ENCODE measurements around the gene DAAM1.

DAAM1 gene

DNA sequence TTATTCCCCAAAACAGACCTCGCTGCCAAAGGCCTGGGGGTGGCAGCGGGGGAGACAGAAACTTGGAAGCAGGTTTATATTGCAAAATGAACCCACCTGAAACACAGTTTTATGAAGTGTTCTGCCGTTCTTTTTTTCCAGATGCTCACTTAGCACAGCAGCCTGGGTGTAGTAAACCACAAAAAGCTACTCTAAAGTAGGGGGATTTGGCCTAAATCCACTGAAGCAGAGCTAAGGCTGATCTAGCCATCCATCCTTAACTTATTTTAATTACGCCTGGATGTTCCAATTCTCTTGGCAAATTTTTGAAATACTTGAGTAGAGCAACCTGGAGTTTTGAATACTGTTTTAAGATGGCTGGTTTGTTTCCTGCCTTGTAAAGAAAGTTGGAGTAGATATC, 155.5 kb downstream of the DAAM1 start:
- DNase-seq, result no peak

DNA sequence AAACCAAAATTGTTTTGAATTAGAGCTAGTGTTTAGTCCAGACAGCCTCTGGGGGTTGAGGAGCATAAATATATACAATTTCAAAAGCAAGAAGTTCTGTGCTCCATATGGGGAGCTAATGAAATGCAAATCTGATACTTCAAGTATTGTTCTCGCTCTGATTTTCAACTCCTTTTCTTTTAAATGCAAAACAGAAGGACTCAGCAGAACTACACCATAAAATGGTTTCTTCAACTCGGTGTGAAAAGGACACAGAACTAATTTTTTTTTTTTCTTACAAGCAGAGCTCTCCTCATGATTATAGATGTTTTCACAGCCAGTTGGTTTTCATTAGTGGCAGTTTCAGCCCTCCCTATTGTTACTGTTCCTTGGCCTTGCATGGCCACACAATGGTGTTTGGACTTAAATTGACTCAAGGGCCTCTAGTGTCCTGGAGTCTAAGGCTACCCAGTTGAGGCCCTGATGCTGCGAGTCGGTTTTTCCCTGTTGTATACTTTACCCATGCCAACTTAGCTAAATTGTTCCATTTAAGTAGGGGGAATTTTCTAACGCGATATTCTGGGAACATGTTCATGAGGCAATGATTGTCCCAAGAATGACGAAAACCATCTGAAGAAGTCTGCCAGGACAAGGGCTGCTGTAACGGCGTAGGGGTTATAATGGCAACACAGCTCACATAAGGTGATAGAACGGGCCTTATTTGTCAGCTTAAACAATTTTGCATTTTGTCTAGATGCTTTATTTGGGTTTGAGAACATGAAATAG, 156.4 kb downstream of the DAAM1 start:
- DNase-seq, result no peak

DNA sequence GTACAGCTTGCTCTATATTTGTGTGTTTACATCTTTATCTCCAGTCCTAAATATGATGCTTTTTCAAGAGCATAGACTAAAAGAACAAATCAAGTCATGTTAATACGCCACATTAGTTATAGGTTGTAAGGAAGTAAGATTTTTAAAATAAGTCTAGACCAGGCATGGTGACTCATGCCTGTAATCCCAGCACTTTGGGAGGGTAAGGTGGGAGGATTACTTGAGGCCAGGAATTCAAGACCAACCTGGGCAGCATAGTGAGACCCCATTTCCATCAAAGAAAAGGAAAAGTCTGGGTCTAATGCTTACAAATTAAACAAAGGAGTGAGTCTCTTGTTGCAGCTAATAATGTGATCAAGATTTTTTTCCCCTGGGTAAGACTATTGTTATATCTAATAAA, 157.9 kb downstream of the DAAM1 start:
- no peak for DNase-seq

DNA sequence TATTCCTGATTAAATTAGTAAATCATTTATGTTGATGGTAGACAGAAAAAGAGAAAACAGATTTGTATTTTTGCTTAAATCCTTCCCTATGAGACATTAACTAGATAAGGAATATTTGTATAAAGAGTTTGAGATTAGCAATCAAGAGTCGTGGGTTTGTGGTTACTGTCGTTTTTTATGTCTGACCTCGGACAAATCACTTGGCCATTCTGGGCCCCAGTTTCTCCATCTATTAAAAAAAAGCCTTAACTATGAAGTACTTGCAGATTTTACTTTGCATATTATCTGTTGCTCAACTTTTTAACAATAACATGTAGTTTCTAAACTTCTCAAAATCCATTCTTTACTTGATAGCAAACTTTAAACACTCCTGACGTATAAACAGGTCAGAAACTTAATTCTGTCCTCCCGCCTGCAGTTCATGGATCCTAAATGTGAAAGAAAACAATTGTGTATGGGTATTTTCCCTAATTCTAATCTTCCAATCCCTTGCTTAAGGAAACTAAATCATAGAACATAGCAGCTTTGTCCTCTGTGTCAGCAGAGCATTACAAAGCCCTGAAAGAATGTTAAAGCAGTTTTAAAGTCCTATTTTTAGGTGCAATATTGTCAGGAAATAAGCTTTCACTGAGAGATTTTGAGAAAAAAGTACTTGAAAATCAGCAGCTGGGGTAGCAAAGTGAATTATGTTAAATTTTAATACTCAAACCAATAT, 158.5 kb downstream of the DAAM1 start:
- no peak for DNase-seq

DNA sequence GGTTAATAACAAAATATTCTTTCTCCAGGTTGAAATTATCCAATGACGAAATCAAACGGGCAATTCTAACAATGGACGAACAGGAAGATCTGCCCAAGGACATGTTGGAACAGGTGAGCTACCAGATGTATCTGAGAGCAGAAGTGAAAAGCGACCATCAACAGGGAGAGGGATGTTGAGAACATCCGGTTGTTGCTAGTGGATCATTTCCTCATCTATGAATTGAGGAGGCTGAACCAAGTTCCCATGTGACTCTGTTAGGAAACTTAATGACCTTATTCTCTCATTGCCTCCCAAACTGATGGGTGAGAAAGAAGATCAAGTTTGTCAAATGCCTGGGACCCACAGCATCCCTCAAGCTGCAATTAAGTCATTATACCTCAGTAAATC, 159.0 kb downstream of the DAAM1 start:
- DNase-seq, result no peak

DNA sequence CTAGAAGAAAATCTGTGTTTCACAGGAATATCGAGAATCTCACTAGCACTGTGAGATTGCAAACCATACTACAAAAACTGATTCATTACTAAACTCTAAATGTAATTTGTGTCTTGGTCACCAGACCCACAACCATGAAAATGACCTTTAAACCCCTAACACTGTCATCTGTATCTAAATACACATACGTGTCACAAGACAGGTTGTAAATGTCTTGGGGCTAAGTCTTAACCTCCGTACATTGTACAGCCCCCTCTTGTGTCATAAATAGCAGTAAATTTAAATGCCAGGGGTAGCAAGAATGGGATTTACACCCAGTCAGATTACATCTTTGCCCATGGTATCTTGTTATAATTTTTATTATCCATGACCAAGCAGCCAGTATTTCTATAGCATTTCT, 159.4 kb downstream of the DAAM1 start:
- DNase-seq, result no peak

DNA sequence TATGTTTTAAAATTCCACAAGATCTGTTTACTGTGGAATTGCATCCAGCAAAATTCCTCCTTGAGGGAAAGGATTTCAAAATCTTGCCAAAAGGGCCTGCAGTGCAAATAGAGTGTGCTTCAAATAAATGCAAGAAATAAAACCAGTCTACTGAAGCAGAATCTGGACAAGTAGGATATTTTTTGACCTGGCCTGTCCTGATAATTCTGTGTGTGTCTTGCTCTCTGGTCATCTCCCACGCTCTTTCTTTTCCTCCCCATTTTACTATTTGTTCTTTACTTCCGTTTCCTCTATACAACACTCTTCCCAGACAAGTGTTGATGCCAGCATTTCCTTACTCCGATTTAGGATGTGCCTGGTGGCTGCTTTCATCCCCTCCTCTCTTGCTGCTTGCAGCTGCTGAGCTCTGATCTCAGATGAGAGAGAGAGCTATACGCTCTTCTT, 160.8 kb downstream of the DAAM1 start:
- no peak for DNase-seq

DNA sequence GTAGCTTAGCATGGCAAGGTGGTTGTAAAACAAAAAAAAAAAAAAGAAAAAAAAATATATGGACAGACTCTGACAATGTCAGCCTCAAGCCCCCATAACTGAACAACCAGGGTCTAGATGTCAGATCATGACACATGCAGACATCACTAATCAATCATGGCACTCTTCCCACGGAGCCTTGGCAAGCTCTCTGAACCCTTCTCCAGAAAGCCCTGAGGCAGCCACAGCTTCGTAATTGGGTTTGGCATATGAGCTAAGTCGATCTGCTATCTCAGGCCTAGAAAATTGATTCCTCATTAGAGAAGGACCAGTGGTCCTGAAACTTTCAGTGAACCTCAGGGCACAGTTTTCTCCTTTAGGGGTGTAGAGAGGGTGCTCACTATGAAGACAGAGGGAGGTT, 164.5 kb downstream of the DAAM1 start:
- DNase-seq, result no peak

DNA sequence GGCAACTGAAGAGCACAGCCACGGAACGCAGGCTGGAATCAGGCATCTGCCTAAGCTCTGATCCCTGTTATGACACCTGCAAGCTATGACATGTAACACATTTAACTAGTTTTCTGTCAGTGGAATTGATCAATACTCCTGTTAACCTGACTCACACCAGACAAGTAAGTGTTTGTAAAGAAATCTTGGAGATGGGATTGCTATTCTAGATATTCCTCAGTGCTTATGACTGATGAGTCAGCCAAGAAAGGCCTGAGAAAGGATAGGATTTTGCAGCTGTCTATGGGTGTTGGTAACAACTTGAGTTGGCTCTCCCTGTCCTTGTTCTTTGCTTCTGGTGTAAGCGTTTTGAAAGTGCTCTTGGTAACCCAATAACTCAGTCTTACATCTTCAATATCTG, 166.2 kb downstream of the DAAM1 start:
- no peak for DNase-seq

DNA sequence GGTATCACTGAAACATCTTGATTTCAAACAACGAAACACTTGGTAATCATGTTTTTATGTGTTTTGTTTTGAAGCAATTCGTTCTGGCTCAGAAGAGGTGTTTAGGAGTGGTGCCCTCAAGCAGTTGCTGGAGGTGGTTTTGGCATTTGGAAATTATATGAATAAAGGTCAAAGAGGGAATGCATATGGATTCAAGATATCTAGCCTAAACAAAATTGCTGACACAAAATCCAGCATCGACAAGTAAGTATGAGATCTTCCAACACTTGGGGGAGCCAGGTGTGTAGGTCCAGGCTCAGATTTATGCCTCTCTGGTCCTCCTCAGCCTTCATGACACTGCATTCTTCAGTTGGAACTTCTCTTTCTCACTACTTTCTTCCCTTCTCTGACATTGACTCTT, 166.6 kb downstream of the DAAM1 start:
- DNase-seq, result no peak

DNA sequence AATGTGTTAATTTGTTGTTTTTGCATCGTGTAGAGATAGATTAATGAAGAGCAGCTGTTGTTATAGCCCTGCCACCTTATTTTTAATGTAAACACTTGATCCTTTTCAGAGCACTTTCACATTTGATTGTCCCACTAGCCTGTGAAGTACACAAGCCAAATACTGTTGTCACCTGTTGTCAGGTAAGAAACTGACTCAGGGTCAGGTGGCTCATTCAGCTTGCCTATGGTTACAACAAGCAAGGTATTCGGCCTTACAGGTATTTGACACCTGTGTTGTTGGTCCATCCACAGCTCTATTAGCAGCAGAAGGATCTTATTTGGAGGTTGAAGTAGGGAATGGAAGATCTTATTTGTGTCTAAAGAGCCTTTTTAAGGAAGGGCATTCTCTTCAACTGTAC, 167.8 kb downstream of the DAAM1 start:
- DNase-seq, result no peak

DNA sequence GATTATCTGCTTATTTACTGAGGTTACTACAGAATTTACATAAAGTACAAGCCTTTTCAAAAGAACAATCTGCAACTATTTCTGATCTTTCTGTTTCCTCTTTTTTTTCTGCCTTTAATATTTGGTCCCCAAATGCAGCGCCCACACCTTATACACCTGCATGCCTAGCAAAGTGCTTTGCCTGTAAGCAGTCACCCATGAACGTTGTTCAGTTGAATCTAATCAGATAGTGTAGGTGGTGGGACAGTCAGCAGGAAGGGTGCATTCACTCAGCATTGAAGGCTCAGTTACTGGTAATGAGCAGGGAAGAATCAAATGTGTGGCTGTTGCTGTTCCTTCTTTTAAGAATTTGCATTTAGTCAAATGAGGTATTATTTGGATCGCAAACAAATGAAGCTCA, 168.3 kb downstream of the DAAM1 start:
- no peak for DNase-seq

DNA sequence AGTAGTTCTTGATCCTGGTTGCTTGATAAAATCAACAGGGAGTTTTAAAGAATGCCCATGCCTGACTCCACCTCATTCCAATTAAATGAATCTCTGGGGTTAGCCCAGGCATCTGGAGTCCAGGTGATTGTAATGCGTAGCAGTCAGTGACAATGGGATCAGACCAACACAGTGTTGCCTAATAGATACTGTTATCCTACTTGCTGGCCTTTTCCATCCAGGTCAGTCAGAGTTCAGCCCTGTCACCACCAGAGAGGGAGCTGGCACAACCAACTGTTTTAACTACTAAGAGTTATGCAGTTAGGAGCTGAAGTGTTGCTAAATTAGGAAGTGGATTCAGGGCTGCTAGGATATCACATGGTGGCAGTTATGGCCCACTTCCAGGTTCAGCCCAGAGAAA, 169.6 kb downstream of the DAAM1 start:
- DNase-seq, result no peak

DNA sequence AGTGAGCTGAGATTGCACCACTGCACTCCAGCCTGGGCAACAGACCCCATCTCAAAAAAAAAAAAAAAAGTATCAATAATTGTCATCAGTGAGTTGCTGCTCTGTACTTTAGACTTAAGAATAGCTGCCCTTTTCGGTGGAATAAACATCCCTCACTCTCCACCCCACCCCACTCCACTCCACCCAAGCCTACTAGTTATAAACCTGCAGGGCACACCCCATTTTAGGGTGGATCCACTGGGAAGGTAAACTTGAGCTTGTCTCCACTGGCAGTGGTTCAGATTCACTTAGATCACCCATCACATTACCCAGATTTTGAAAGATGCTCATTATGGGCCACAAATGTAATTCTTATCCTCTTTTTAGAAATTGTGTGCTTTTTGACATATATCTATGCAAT, 170.3 kb downstream of the DAAM1 start:
- DNase-seq, result no peak

DNA sequence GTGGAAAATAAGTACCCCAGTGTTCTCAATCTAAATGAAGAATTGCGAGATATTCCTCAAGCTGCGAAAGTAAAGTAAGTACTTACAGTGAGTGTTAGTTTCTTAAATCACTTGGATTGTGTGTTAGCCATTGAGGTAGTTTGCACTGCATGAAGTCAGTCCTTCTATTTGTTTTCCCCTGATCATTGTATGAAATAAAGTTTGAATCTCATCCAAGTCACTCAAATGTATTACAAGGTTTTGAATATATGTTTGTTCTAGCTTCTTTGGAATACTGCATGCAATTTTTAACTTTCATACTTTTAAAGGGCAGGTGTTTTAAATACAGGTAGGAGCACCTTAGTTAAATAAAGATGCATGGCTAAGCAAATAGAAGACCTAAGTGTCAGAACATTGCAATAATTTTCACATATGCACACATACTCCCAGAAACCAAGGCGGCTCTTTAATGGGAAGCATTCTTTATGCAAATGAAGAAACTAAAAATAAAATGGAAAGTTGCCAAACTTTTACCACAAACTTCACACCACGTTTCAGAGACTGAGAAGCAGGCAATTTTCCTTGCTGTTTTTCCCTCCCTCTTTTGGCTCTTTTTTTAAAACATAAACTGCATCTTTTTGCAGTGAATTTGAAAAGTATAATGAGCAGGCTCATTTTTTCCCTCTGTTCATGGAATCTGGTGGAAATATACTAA, 171.1 kb downstream of the DAAM1 start:
- no peak for DNase-seq

DNA sequence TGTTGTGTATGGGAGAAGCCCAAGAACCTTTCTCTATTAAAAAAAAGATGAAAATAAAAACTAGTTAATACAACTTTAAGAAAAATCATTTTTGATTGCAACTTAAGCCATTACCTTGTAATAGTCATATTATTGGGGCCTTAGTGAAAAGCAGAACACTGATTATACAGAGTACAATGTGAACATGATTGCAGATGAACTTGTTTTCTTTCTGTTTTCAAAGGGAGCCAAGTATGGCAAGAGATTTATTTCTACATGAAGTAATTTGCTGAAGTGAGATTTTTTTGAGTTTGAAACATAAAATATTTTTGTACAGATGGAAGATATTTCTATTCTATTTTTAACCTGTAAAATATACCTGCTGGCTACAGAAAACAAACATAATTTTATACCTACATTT, 171.8 kb downstream of the DAAM1 start:
- no peak for DNase-seq

DNA sequence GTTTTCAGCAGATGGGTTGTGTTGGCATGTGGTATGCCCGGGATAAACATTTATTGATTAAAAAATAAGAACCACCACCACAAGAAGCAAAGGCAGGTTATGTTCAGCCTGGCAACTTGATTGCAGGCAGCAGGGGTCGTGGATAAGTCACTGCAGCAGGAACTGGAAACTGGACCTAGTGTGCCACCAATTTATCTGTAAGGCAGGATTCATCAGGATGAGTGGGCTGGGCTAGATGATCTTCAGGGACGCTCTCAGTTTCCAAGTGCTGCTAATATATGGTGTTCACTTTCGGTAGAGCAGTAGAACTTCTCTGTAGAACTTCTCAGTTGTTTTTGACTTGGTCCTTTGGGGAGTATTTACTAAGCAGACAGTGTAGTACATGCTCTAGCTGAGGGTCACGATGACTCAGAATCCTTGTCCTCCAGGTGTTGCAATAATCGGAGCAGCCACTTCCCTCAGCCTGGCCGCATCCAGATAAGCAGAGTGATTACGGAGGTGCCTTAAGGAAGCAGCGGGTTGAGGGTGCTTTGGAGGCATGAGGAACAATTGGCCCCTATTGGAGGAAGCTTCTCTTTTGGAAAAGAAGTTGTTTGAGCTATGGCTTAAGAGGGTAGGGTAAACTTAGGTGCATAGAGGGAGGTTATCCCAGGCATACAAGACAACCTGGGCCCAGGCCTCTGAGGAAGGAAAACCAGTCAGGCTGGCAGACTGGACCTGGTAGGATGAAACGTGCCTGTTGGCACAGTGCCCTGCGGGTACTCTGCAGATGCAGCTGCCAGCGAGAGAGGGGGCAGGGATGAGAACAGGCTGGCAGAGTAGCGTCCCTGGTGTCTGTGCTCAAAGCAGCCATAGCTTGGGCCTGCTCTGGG, 172.7 kb downstream of the DAAM1 start:
- DNase-seq, result no peak

DNA sequence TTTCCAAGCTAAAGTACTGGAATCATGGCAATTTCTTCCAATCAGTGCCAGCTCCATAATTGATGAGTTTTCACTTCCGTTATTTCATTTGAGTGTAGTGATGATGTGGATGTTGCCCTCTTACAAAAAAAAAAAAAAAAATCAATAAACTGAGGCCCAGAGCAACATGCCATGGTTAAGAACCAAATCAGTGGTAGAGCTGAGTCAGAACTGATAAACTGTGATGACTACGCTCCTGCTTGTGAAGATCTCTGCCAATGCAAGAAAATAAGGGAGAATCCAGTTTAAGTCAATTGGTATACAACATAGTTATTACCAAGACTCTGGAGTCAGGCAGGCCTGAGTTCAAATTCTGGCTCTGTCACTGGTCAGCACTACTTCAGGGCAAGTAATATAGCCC, 174.0 kb downstream of the DAAM1 start:
- DNase-seq, result no peak

DNA sequence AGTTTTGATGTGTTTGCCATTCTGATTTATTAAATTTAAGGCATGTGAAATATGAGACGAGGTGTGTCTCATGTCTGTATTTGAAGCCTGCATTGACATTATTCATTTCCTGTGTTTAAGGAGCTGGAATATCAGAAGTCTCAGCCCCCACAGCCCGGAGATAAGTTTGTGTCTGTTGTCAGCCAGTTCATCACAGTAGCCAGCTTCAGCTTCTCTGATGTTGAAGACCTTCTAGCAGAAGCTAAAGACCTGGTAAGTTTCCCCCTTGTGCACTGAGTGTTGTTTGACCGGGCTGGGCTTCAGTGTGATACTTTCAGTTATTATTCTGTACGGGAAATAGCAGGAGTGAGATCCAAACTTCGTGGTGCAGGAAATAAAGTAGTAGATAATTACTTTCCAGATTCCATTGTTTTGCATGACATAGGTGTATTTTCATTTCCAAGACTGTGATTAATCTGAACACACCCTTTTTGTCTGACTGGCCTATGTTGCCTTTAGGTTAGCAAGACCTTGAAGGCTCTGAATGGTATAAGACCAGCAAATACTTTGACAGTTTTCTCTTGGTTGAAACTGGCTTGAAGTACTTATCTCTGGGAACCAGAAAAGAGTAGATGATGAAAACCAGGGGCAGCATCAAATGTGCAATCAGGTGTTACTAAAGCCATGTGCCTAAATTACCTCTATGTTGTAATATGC, 175.2 kb downstream of the DAAM1 start:
- DNase-seq, result no peak

DNA sequence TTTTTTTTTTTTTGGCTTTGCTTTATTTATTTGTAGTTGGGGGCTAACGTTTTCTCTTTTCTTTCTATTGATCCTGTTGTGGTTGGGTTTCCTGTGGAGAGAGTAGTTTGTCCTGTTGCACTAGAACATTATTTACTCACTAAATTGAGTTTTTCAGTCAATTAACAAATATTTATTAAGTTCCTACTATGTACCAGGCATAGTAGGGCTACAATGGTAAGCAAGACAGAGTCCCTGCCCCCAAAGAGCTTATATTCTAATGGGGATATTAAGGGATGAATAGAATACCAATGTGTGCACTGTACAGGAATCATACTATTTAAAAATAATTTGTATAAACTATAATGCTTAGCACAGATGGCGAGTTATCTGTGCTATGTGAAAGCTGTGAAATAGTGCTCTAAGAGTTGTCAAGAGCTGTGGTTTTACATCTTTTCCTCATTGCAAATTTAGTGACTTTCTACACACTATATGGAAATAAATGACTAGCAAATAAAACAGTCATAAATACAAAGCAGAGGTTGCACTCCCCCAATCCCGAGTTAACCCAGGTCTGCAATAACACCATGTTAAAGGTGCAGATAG, 181.8 kb downstream of the DAAM1 start:
- no peak for DNase-seq

DNA sequence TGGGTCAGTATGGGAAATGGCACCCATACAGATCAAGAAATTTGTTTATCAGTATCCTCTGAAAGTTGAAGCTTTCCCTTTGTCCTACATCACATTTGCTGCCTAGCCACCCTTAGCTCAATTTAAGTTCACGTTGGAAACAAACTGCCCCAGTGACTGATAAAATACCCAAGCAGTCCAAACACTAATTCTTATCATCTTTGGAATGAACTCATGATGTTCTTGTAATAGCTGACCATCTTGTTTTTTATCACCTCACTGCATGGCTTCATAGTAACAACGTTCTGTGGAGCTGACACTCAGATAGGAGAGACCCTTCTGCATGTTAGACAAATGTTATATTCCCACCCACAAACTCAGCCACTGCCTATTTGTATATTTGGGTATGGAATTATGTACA, 183.3 kb downstream of the DAAM1 start:
- DNase-seq, result no peak

DNA sequence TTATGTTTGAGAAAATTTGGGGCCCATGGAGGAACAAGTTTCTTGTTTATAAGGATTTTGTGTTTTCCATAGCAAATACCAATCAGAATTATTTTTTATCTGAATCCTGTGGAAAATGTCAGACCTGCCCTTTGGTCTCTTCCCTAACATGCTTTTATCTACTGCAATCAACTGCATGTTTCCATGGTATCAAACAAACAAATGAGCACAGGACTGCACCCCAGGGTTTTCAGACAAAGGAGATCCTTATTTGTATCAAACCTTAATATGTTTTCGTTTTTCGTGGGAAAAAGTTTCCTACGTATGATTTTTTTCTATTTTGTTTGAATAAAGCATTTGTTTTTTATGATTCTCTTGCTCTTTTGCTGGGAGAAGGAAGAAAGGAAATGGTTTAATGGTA, 185.6 kb downstream of the DAAM1 start:
- DNase-seq, result no peak
